ENCODE measurements around the gene RPL3. TPM values are rescaled to one million over a fixed set of nuclear protein-coding genes. Genes with fewer than 3 reads are reported as not detected.

Gene RPL3
- total and polyA plus RNA-seq, 2 of the 4 experiments (the other 2 are of a cell fraction), result 2,871 to 3,312 TPM

- peak overlapping the region; percentile 61 for H3K4ac ChIP-seq (ENCODE audit: low read depth, low read length)
- H2BK120ac ChIP-seq (ENCODE audit: low read depth, low read length), result no peak overlapping the region
- peak overlapping the region; percentile 87 for H2AK9ac ChIP-seq (replicated peaks; ENCODE audit: low read depth, low read length, poor library complexity)
- no peaks in the 10 kb centered on the region for H3K27me3 ChIP-seq (ENCODE audit: control insufficient read depth, insufficient read depth, low read length)
- peaks cover 0 to 21% of the 10 kb centered on the region in 2 experiments; a peak in 3 of 4 replicates for H3K79me1 ChIP-seq (ENCODE audit: low read depth in 1 of 2, low read length in 2 of 2)
- peak overlapping the region; percentile 80; the same call in 1 of the 2 replicates for H2AK5ac ChIP-seq (ENCODE audit: low read depth, low read length)
- H4K91ac ChIP-seq (ENCODE audit: insufficient read depth, low read depth, low read length), result no peak overlapping the region
- H3K27ac ChIP-seq (ENCODE audit: insufficient read depth, low read length), result no peak overlapping the region
- H4K20me1 ChIP-seq (ENCODE audit: insufficient read depth, low read length), result peaks cover 18% of the 10 kb centered on the region
- ATAC-seq (ENCODE audit: low read depth), result peak; percentile 67
- H3K4me2 ChIP-seq (ENCODE audit: low read depth, low read length), result no peak overlapping the region
- H3K14ac ChIP-seq (replicated peaks; ENCODE audit: low read depth, low read length), result no peak overlapping the region
- H3K9me1 ChIP-seq (ENCODE audit: insufficient read depth, low read length), result peaks cover 4% of the 10 kb centered on the region; the same call in 1 of the 2 replicates
- WGBS, 2 experiments (ENCODE audit: extremely low coverage in 2 of 2, insufficient read length in 1 of 2), result 41% methylated on average over 14 of the region's 19 CpGs; no CpG with 5 or more reads in 1 of the 2 experiments
- peaks cover 2% of the 10 kb centered on the region for H3K36me3 ChIP-seq (ENCODE audit: control insufficient read depth, insufficient read depth, low read length)
- H2BK20ac ChIP-seq (ENCODE audit: low read depth, low read length), result peak overlapping the region; percentile 0; the same call in 1 of the 2 replicates
- ChIA-PET POLR2A (ENCODE audit: unreplicated experiment) (no interaction called here), CTCF (no interaction called here)
- H2BK15ac ChIP-seq (ENCODE audit: low read depth, low read length), result no peak overlapping the region
- intact Hi-C loops (cut with micrococcal nuclease) (no loop called here), dilution Hi-C loops (cut with HindIII; ENCODE audit: low sequenced_read_pairs, unreplicated experiment) (no loop called here), in situ Hi-C loops (cut with MboI; ENCODE audit: low sequenced_read_pairs) (no loop called here)
- no peak for DNase-seq
- H4K8ac ChIP-seq (ENCODE audit: low read depth in 2 of 2, low read length in 2 of 2), result no peak overlapping the region; a peak in 1 of 4 replicates
- H3K18ac ChIP-seq (ENCODE audit: low read depth, low read length), result no peak overlapping the region
- H2BK5ac ChIP-seq (ENCODE audit: low read depth, low read length, poor library complexity, severe bottlenecking), result no peak overlapping the region
- H2AFZ ChIP-seq (replicated peaks; ENCODE audit: low read length, poor library complexity), result peak overlapping the region; percentile 81
- peaks cover 8% of the 10 kb centered on the region; the same call in 1 of the 2 replicates for H3K4me1 ChIP-seq (ENCODE audit: control insufficient read depth, insufficient read depth, low read length)
- H3K9ac ChIP-seq (ENCODE audit: low read depth, low read length), result no peak overlapping the region
- no peaks in the 10 kb centered on the region for H3K9me3 ChIP-seq (ENCODE audit: control insufficient read depth, insufficient read depth, low read length)
- peak overlapping the region; percentile 43; the same call in 1 of the 2 replicates for H3K23ac ChIP-seq (ENCODE audit: low read depth, low read length)
- no peak overlapping the region for H3K4me3 ChIP-seq (ENCODE audit: insufficient read depth, low read depth, low read length)
- no peak overlapping the region for H3K56ac ChIP-seq (ENCODE audit: extremely low read depth, insufficient read depth, low read length)
- BruUV-seq (replicated peaks), result no TSS peak
- H4K5ac ChIP-seq (ENCODE audit: low read depth, low read length), result no peak overlapping the region
- no peak for TF ChIP-seq RAD21 (IDR thresholded peaks at IDR 0.05; ENCODE audit: low read length)
- TF ChIP-seq NFE2L2 (IDR thresholded peaks at IDR 0.05; ENCODE audit: low read depth, low read length), result no peak
- no peak for TF ChIP-seq MXI1 (IDR thresholded peaks at IDR 0.05; ENCODE audit: borderline replicate concordance, low read depth, low read length)
- no peak for TF ChIP-seq SMC3 (IDR thresholded peaks at IDR 0.05; ENCODE audit: low read depth, low read length)
- TF ChIP-seq ELK1 (IDR thresholded peaks at IDR 0.05; ENCODE audit: borderline replicate concordance, low read depth, low read length), result no peak
- TF ChIP-seq MAZ (IDR thresholded peaks at IDR 0.05; ENCODE audit: borderline replicate concordance, low read depth, low read length), result no peak
- TF ChIP-seq POLR2A (IDR thresholded peaks at IDR 0.05; ENCODE audit: low read depth, low read length), result no peak
- no peak for TF ChIP-seq BHLHE40 (IDR thresholded peaks at IDR 0.05; ENCODE audit: low read depth, low read length)
- TF ChIP-seq RCOR1 (IDR thresholded peaks at IDR 0.05; ENCODE audit: insufficient replicate concordance, low read length), result no peak
- no peak for TF ChIP-seq MAFK (IDR thresholded peaks at IDR 0.05; ENCODE audit: low read depth, low read length)
- no peak for TF ChIP-seq CHD1 (IDR thresholded peaks at IDR 0.05; ENCODE audit: low read depth, low read length)
- TF ChIP-seq FOS (IDR thresholded peaks at IDR 0.05; ENCODE audit: low read depth, low read length), result no peak
- TF ChIP-seq CEBPB (IDR thresholded peaks at IDR 0.05; ENCODE audit: low read depth, low read length), result no peak
- TF ChIP-seq RFX5 (IDR thresholded peaks at IDR 0.05; ENCODE audit: low read depth, low read length), result no peak
- TF ChIP-seq, protein P1, sequence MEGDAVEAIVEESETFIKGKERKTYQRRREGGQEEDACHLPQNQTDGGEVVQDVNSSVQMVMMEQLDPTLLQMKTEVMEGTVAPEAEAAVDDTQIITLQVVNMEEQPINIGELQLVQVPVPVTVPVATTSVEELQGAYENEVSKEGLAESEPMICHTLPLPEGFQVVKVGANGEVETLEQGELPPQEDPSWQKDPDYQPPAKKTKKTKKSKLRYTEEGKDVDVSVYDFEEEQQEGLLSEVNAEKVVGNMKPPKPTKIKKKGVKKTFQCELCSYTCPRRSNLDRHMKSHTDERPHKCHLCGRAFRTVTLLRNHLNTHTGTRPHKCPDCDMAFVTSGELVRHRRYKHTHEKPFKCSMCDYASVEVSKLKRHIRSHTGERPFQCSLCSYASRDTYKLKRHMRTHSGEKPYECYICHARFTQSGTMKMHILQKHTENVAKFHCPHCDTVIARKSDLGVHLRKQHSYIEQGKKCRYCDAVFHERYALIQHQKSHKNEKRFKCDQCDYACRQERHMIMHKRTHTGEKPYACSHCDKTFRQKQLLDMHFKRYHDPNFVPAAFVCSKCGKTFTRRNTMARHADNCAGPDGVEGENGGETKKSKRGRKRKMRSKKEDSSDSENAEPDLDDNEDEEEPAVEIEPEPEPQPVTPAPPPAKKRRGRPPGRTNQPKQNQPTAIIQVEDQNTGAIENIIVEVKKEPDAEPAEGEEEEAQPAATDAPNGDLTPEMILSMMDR (conservative IDR thresholded peaks at IDR 0.05; ENCODE audit: low read depth, low read length), result no peak
Measured at GRCh38 chr22:39363751-39364515, 44.5 kb upstream of the RPL3 start.

Data from IMR-90 (cell line).